NCI-H2081 treated with DMSO at 0.1 percent for 48 hours (cell line): Measurements from ENCODE around the gene HEXIM2.
"Not testable (repeated sequence)": the region's sequence is repeated elsewhere in the genome, so short reads cannot be mapped to it uniquely, and the experiment has no call there.

Experiments
- DNase-seq: peaks from one replicate; lab custom pipeline; 2025; lab: John Stamatoyannopoulos, UW

The HEXIM2 gene

GRCh38 chr17:45170280-45170930, 8.7 kb downstream of the HEXIM2 start:
- DNase-seq = no peak

DNA sequence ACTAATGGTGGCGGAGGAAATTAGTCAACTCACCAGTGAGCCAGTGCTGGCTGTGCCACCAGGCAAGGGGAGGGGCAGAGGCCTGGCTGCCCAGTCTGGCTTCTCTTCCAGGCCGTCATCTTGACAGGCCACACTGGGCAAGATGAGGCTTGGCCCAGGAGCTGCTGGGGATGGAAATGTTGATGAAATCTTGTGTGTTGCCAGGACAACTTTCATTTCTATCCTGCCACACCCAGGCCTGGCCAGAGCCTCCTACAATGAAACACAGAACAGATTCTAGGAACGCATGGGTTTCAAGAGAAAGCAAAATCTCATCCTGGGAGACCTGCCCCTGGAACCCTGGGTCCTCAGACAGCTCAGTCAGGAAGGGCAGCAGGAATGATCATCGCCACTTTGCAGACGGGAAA, 9.3 kb downstream of the HEXIM2 start:
- no peak for DNase-seq

DNA sequence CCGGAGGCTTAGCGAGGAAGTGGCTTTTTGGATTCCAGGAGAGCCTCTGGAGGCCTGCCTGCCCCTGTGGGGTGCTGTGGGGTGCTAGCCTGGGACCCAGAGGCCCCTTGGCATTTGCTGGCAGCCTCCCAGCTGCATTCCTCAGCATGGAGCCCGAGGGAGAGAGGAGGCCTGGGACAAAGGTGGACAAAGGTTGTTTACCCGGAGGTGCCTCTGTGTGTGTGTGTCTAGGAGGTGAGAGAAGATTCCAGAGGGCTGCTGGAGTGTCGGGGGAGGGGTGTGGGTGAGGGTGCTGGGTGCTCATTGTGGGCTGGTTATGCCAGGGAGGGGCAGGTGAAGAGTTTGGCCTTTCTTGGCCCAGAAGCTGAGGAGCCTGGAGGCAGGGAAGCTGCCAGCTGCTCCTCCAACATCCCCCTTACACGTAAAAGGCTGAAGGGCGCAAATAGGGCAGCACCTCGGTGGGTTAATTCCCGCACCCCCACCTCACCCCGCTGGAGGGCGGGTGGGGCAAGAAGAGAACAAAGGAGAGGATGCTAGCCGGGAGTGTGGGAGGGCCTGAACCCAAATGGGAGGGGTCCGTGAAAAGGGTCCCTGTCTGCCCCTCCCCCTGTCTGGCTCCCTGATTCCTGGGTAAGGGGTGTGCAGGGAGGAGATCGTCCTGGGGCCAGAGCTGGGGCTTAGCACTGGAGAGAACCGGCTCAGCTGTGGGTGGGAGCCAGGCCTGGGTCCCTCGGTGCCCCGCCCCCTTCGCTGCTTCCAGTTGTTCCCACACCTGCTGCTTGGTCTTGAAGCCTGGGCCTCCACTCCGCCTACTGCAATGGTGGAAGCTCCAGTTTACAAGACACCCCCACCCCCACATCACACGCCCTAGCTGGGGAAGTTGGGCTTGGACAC, 9.9 kb downstream of the HEXIM2 start:
- DNase-seq = no peak

DNA sequence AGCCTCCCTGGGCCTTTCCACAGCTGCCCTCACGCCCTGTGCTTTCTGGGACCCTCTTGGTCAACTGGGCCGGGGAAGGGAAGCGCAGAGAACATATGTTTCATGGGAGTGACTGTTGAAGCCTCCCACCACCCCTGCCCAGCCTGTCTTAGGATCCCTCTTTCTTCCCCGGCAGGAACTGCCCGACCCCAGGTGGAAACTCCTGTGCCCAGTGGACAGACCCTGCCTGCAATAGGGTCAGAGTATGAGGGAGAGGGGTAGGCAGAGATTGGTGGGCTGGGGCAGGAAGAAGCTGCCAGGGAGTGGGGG, 10.5 kb downstream of the HEXIM2 start:
- DNase-seq = no peak

DNA sequence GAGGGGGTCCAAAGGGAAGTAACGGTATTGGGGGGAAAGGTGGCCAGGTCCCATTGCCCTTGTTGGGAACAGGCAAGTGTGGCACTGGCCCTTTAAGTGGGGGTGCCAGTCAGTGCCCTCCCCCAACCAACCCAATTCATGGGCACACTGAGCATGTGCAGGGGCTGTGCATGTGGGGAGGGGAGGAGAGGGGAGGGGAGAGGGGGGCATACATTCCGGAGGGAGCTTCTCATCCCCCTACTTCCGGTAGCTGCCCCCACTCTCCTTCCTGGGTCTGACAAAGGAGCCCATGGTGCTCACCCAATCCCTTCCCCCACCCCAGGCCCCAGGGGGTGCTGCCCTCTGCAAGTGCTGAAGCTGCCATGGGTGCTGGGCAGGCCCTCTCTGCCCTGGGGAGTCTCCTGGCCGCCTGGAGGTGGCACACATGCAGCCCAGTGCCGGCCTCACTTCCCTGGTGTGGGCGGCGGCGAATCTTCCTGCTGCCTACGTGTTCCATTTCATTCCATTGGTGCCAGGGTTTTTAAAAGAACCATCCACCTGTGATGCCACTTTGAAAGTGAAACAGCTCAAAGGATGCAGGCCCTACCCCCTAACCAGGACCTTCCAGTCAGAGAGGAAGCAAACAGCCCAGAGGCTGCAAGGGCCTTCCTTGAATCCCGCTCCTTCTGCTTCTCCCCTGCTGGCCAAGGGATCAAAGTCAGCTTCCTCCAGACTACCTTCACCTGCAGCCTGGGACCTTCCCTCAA, 11.0 kb downstream of the HEXIM2 start:
- DNase-seq = no peak

DNA sequence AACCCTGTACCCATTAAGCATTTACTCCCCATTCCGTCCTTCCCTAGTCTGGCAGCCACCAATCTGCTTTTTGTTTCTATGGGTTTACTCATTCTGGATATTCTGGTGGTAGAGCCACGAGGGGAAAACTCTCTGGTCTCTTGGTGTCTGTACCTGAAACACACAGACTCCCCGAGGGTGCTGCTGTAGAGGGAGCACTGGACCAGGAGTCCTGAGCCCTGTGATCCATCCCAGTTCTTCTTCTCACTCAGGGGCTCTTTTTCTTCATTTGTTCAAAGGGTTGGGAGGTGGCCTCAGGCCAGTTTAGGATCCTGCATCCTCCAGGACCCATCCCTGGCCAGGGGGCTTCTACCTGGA, 14.1 kb downstream of the HEXIM2 start:
- no peak for DNase-seq

DNA sequence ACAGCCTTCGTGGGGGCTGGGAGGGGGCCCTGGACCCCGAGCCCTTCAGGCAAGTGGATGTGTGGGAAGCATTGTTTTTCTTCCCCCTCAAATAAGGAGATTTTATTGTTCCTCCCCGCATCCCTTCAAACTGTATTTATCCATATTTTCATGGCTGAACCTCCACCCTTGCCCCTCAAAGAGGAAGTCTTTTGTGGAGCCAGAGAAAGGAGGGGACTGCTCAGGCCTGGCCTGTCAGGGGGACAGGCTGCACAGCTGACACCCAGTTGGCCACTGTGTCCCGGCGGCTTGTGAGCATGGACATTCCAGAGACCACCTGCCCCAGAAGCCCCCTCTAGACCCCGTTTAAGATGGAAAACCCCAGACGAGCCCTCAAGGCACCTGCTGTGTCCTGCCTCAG, 15.9 kb downstream of the HEXIM2 start:
- no peak for DNase-seq

DNA sequence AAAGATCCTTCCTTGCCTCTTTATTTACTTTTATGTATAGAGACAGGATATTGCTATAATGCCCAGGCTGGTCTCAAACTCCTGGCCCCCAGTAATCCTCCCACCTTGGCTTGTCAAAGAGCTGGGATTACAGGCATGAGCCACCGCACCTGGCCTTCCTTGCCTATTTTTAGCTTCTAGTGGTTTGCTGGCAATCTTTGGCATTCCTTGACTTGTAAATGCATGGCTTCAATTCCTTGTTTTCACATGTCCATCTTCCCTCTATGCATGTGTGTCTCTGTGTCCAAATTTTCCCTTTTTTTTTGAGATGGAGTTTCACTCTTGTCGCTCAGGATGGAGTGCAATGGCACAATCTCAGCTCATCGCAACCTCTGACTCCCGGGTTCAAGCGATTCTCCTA, 22.5 kb downstream of the HEXIM2 start:
- DNase-seq = no peak

DNA sequence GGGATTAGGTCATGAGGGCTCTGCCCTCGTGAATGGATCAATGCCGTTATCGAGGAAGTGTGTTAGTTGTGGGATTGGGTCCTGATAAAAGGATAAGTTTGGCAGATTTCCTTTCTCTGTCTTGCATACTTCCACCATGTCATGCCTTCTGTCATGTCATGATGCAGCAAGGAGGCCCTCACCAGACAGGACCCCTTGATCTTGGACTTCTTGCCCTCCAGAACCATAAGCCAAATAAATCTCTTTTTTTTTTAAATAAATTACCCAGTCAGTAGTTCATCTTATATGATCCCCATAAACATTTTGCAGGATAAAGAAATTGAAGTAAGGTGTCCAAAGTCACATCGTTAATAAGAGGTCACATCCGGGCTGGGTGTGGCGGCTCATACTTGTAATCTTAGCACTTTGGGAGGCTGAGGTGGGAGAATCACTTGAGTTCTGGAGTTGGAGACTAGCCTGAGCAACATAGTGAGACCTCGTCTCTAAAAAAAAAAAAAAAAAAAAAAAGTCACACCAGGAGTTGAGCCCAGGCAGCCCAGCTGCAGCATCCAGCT, 25.2 kb downstream of the HEXIM2 start:
- no peak for DNase-seq

- DNase-seq = no peak
These were observed 27.3 kb downstream of the HEXIM2 start for GRCh38 chr17:45189009-45189408.

GRCh38 chr17:45190503-45191255, 29.0 kb downstream of the HEXIM2 start:
- no peak for DNase-seq

DNA sequence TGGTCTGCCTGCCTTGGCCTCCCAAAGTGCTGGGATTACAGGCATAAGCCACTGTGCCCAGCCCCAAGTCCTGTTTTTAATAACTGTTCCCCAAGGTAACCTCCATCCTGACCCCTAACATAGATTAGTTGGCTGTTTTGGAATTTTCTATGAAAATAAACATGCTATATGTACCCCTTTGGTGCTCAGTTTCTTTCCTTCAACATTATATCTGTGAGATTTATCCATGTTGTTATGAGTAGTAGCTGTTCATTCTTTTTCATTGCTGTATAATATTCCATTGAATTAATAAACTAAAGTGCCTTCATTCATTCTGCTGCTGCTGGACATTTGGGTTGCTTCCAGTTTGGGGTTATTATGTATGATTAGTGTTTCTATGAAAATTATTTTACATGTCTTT, 33.7 kb downstream of the HEXIM2 start:
- no peak for DNase-seq

DNA sequence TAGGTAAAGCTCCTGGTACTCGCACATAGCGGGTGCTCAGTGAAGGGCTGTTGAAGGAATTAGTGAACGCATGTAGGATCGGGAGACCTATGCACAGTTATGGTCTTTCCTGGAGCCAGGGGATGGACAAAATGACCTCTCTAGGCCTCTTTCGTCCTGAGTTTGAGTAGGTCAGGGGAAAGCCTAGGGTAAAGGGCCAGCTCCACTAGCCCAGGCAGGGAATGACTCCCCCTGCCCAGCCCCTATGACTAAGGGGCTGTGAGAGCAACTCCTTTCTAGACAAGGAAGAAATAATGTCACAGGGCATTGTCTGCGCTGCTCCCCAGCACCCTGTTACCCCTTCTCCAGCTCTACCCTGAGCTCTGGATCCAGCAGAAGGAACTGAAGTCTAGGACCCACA, 35.4 kb downstream of the HEXIM2 start:
- DNase-seq = no peak

- peak; percentile 24 for DNase-seq
These were observed 36.1 kb downstream of the HEXIM2 start for GRCh38 chr17:45197555-45198334.

DNA sequence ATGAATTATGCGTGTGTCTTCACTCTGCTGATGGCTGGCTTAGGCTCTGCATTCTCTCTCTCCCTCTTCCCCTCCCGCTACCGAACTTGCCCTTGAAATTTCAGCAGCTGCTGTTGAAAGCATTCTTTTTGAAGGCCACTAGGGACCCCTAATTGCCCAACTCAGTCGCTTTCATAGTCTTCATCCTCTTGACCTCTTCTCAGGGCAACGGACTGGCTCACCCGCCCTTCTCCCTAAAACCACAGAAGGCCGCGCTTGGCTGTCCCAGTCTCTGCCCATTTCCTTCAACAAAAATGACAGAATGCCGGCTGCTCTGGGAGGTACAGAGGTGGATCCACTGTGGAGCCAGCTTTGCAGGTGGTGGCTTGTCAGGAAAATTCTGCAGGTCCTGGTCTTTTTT, 39.0 kb downstream of the HEXIM2 start:
- DNase-seq = no peak

GRCh38 chr17:45201457-45201856, 39.8 kb downstream of the HEXIM2 start:
- DNase-seq = no peak

GRCh38 chr17:45201880-45202279, 40.2 kb downstream of the HEXIM2 start:
- not testable (repeated sequence) for DNase-seq

DNA sequence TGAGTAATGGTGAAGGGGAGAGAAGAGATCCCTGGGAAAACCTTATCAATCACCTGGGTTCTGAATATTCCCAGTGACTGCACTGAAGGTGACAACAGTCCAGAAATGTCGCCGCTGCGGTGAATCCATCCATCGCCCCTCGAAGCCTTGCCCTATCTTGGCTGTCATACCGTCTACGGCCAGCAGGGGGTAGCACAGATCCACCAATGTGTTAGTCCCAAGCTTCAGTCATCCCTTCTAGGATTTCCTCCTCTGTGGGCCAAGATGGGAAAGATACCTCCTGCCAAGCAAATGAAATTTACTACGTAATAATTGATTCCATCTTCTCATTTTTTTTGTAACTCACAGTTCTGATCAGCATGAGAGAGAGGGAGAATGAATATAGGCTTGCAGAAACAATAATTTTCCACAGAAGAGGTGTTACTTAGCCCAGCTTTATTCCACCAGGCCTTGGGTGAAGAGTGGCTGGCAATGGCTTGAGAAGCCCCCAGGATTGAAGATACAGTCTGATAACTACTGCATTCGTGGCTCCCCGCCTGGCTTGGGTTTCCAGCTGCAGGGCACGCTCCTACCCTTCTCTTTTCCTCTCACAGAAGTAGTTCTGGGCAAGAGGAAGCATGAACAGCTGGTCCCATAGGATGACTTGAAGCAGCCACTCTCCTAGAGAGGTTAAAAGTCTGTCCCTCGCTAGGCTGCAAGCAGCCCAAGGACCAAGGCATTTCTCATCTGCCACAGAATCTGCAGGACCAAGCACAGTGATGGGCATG, 57.4 kb downstream of the HEXIM2 start:
- peak; percentile 59 for DNase-seq
